K562 (cell line): ENCODE data around the gene COLEC12. TPM values are rescaled to one million over a fixed set of nuclear protein-coding genes. Genes with fewer than 3 reads are reported as not detected.

Experiments
- BACH1 ChIP-seq: fragments of 200-800 bp; sonication (Bioruptor generic); IDR thresholded peaks from 2 replicates; pipeline ENCODE4 v1.6.1; 2016; ENCODE audit warnings: missing genetic modification characterization, missing compliant biosample characterization
- HINFP ChIP-seq: fragments of 450-650 bp; conservative IDR thresholded peaks from 2 replicates; pipeline ENCODE4 v1.6.1; 2016; ENCODE audit warnings: missing genetic modification characterization, low read depth, mild to moderate bottlenecking, control low read depth, missing compliant biosample characterization
- IRF2 ChIP-seq: sonication (generic); formaldehyde crosslinking; IDR thresholded peaks from 2 replicates; pipeline ENCODE4 v1.8.1; 2022; ENCODE audit warnings: mild to moderate bottlenecking, missing genetic modification reagents
- KHSRP ChIP-seq: fragments of 450-650 bp; IDR thresholded peaks from 2 replicates; pipeline ENCODE4 v1.6.1; 2017
- PCBP2 ChIP-seq: fragments of 200-400 bp; formaldehyde crosslinking; IDR thresholded peaks from 2 replicates; pipeline ENCODE4 v1.6.1; 2018; ENCODE audit warnings: low read length, low read depth, mild to moderate bottlenecking, moderate library complexity; ENCODE audit not compliant: poor library complexity, severe bottlenecking
- RREB1 ChIP-seq: fragments of 250-450 bp; sonication (Bioruptor Pico); IDR thresholded peaks from 2 replicates; pipeline ENCODE4 v1.4.0; 2020
- SMARCA4 ChIP-seq: fragments of 450-650 bp; IDR thresholded peaks from 2 replicates; pipeline ENCODE4 v1.6.1; 2016
- SOX6 ChIP-seq: fragments of 450-650 bp; IDR thresholded peaks from 2 replicates; pipeline ENCODE4 v1.6.1; 2014; ENCODE audit warnings: mild to moderate bottlenecking
- ZNF232 ChIP-seq: sonication (generic); formaldehyde crosslinking; IDR thresholded peaks from 2 replicates; pipeline ENCODE4 v1.8.0; 2022; ENCODE audit warnings: mild to moderate bottlenecking, missing genetic modification reagents
- polyA plus RNA-seq, 8 experiments: library from polyadenylated mRNA; depleted of rRNA in 4 of 8; stranded (reverse) in 5 of 8; unstranded in 3 of 8; fragments of >200 nt; fragmentation: Nextera tagmentation in 2 of 8; fragmentation: Illumina TruSeq in 1 of 8; extraction: Ambion mirVana in 2 of 8; extraction: Trizol in 1 of 8; gene quantifications; 2 replicates each; pipeline versions ENCODE4 v1.2.1 to v1.2.3, GENCODE V29; 2011 to 2014; ENCODE audit warnings: inconsistent platforms in 1 of 8, missing spikeins in 1 of 8
- total RNA-seq, 7 experiments: library from RNA; depleted of rRNA in 6 of 7; stranded (reverse); fragments of >200 nt in 6 of 7; fragmentation: Illumina TruSeq in 2 of 7; extraction: Trizol in 2 of 7; gene quantifications; 2 replicates each; pipeline versions ENCODE4 v1.2.1 to v1.2.3, GENCODE V29; 2011 to 2021; ENCODE audit warnings: low replicate concordance in 1 of 7
- TF ChIP-seq, protein P1 (sequence below): fragments of 450-650 bp; IDR thresholded peaks from 2 replicates; pipeline ENCODE4 v1.6.1; 2016; ENCODE audit warnings: low read depth, mild to moderate bottlenecking, moderate library complexity
- TF ChIP-seq, protein P2 (sequence below): fragments of 450-650 bp; formaldehyde crosslinking; IDR thresholded peaks from 2 replicates; pipeline ENCODE4 v1.4.0; 2020; ENCODE audit warnings: mild to moderate bottlenecking, mixed read lengths

The COLEC12 gene
- total and polyA plus RNA-seq, 9 of the 15 experiments (the other 6 are each of a cell fraction or from before 2014, with no cell fraction given) = 0.04 TPM; not detected in 8

DNA sequence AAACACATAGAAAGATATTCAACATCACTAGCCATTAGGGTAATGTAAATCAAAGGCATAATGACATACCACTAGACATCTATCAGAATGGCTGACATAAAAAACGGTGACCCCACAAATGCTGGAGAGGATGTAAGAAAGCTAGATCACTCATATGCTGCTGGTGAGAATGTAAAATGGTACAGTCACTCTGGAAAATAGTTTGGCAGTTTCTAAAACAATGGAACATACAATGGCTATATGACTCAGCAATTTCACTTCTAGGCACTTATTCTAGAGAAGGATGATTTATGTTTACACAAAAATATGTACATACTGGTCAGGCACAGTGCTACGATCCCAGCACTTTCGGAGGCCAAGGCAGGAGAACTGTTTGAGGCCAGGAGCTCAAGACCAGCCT is 87.3 kb downstream of the COLEC12 start (continued):
- TF ChIP-seq SMARCA4 (0 out of 2 replicates have a peak, but pooled peaks have one; percentile 18), RREB1 (no peak), PCBP2 (no peak), IRF2 (CRISPR knock-in tag) (no peak), KHSRP (no peak), ZNF232 (CRISPR knock-in tag) (no peak), BACH1 (tag) (peak; percentile 95), HINFP (tag) (no peak), SOX6 (peak; percentile 89)
- TF ChIP-seq, protein P1, sequence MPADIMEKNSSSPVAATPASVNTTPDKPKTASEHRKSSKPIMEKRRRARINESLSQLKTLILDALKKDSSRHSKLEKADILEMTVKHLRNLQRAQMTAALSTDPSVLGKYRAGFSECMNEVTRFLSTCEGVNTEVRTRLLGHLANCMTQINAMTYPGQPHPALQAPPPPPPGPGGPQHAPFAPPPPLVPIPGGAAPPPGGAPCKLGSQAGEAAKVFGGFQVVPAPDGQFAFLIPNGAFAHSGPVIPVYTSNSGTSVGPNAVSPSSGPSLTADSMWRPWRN = no peak
- TF ChIP-seq, protein P2, sequence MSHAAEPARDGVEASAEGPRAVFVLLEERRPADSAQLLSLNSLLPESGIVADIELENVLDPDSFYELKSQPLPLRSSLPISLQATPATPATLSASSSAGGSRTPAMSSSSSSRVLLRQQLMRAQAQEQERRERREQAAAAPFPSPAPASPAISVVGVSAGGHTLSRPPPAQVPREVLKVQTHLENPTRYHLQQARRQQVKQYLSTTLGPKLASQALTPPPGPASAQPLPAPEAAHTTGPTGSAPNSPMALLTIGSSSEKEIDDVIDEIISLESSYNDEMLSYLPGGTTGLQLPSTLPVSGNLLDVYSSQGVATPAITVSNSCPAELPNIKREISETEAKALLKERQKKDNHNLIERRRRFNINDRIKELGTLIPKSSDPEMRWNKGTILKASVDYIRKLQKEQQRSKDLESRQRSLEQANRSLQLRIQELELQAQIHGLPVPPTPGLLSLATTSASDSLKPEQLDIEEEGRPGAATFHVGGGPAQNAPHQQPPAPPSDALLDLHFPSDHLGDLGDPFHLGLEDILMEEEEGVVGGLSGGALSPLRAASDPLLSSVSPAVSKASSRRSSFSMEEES (CRISPR knock-in tag) = no peak
